ENCODE results near the gene VCP.

The VCP gene

GRCh38 chr9:35091536-35091935, 19.1 kb upstream of the VCP start:
- H3K27ac ChIP-seq = no peak overlapping the region
- ChIA-PET CTCF (interaction anchor here (0.6 to 2.0 kb wide), 3 partner anchors 11 to 561 kb away, joined by 3 to 7 read pairs (median 4); no protein-coding TSS in a partner anchor), POLR2A (ENCODE audit: low non-redundant PET) (no interaction called here)
- DNase-seq (ENCODE audit: low spot score) = no peak
- no peak for TF ChIP-seq CTCF (conservative IDR thresholded peaks at IDR 0.05; ENCODE audit: low read depth)

DNA sequence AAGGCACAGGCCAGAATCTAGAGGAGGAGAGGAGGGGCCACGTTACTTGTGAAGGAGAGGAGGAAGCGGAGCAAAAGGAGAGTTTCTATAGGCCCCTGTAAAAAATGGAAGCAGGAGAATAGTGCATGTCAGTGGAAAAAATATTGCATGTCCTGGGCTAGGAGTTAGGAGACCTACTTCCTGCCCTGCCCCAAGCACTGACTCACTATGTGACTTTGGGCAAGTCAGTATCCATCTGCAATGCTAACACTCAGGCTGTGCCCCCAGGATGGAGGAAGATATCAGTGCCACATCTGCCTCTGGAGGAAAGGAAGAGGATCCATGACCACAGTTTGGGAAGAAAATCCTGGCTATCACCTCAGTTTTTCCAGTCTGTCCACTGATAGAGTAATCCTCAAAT, 17.0 kb upstream of the VCP start:
- no peak overlapping the region for H3K27ac ChIP-seq
- no peak for TF ChIP-seq CTCF (conservative IDR thresholded peaks at IDR 0.05; ENCODE audit: low read depth)
- POLR2A ChIA-PET (ENCODE audit: low non-redundant PET) = no interaction called here
- DNase-seq (ENCODE audit: low spot score) = no peak
- CTCF ChIA-PET = no interaction called here

GRCh38 chr9:35085078-35085477, 12.7 kb upstream of the VCP start:
- no peak for DNase-seq (ENCODE audit: low spot score)
- POLR2A ChIA-PET (ENCODE audit: low non-redundant PET) = no interaction called here
- no peak for TF ChIP-seq CTCF (conservative IDR thresholded peaks at IDR 0.05; ENCODE audit: low read depth)
- CTCF ChIA-PET = no interaction called here
- H3K27ac ChIP-seq = no peak overlapping the region

DNA sequence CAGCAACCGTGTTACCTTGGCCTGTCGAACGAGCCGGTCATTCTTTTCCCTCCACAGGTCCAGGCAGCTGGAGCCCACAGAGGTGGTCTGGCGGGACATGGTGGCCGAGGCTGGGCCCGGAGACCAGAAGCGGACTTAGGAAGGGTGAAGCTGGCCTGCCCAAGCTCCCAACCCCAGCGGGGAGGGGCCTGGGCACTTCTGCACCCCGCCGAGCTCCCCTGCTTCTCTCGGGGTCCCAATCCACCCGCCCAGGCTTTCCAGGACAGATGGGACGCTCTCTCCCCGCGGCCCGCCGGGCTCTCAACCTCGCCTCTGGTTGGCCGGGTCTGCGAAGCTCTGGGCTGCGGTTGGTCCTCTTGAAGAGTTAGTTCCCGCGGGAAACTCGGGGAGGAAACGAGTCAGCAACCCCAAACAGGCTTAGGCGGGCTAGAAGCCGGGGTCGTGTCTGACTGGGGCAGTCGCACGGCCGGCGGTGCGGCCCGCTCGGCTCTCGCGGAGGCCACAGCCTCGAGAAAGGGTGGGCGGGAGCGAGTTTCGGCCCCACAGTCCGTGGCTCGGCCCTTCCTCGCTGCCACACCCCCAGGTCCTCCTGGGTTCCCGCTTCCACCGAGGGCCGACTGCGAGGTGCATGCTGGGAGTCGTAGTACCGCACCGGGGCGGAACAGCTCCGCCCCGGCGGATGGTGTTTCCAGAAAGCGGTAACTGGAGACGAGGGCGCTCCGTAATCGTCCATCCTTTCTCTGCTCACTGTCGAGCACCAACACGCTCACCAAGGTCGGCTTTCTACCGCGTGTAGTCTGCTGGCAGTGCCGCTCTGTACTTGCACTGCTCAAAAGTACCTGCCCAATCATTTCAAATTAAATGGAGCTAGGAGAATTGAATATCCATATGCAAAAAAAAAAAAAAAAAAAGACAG, 7.3 kb upstream of the VCP start, which contains the start of gene FANCG:
FANCG (minus strand) TSS at position 517 of the 916 bp plus-strand sequence; CDS start at position 99, 418 bp downstream.
- ChIA-PET CTCF (interaction anchor here (0.6 to 1.8 kb wide), 8 partner anchors 17 to 703 kb away, joined by 3 to 10 read pairs (median 4); partner anchors contain the start of genes MYORG and PIGO), POLR2A (ENCODE audit: low non-redundant PET) (interaction anchor here (0.7 to 1.3 kb wide), 3 partner anchors 17 to 832 kb away, joined by 4 to 9 read pairs (median 6); partner anchors contain the start of gene PIGO)
- DNase-seq (ENCODE audit: low spot score) = peak; percentile 95
- TF ChIP-seq CTCF (conservative IDR thresholded peaks at IDR 0.05; ENCODE audit: low read depth) = no peak
- peak within 1 kb of the TSS; percentile 91 for H3K27ac ChIP-seq

- TF ChIP-seq CTCF (conservative IDR thresholded peaks at IDR 0.05; ENCODE audit: low read depth) = no peak
- CTCF ChIA-PET = interaction anchor here (0.6 to 1.8 kb wide), 6 partner anchors 17 to 441 kb away, joined by 3 to 10 read pairs (median 4); partner anchors contain the start of gene PIGO
- DNase-seq (ENCODE audit: low spot score) = no peak
- POLR2A ChIA-PET (ENCODE audit: low non-redundant PET) = interaction anchor here (1.3 kb wide), 1 partner anchor 18 kb away, joined by 4 read pairs; the partner anchor contains the start of gene PIGO
- H3K27ac ChIP-seq = peak overlapping the region; percentile 91
Observed at GRCh38 chr9:35079041-35079425, 6.6 kb upstream of the VCP start.

DNA sequence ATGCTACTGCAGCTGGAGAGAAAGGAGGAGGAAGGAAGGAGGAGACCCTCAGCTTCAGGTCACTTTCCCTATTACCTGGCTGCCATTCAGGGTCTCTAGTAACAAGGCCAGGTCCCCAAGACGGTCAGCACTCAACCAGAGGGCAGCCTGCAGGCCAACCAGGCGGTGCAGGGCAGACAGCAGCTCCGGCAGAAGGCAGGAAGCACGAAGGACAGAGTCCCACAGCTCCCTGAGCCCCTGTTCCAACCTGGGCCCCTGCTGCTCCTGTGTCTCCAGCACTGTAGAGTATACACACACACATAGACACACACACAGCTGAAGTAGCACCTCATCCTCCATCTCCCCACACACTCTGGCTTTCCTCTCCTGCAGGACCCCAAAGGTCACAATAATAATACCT, 5.6 kb upstream of the VCP start:
- no peak for DNase-seq (ENCODE audit: low spot score)
- TF ChIP-seq CTCF (conservative IDR thresholded peaks at IDR 0.05; ENCODE audit: low read depth) = no peak
- ChIA-PET CTCF (interaction anchor here (0.6 to 1.5 kb wide), 3 partner anchors 13 to 183 kb away, joined by 3 to 5 read pairs (median 3); partner anchors contain the start of gene PIGO), POLR2A (ENCODE audit: low non-redundant PET) (no interaction called here)
- H3K27ac ChIP-seq = peak overlapping the region; percentile 91
